Muscle of arm (tissue), 12 donors: ENCODE measurements around the gene CASP1. TPM values are rescaled to one million over a fixed set of nuclear protein-coding genes. Genes with fewer than 3 reads are reported as not detected.
"Not testable (repeated sequence)": the region's sequence is repeated elsewhere in the genome, so short reads cannot be mapped to it uniquely, and the experiment has no call there.

ENCODE experiments used
- DNase-seq: peaks from one replicate; pipeline ENCODE4 v3.0.0-alpha.2; 2013
- polyA plus RNA-seq, 12 donors: library from polyadenylated mRNA; unstranded; fragments of 120-200 nt; gene quantifications; one replicate each; pipeline ENCODE4 v1.2.1, GENCODE V29; 2013; ENCODE audit not compliant: insufficient read length in 12 of 12

Gene CASP1
- polyA plus RNA-seq, 12 donors = 6.7 to 35.4 (median 8.3) TPM; not detected in 2

DNA sequence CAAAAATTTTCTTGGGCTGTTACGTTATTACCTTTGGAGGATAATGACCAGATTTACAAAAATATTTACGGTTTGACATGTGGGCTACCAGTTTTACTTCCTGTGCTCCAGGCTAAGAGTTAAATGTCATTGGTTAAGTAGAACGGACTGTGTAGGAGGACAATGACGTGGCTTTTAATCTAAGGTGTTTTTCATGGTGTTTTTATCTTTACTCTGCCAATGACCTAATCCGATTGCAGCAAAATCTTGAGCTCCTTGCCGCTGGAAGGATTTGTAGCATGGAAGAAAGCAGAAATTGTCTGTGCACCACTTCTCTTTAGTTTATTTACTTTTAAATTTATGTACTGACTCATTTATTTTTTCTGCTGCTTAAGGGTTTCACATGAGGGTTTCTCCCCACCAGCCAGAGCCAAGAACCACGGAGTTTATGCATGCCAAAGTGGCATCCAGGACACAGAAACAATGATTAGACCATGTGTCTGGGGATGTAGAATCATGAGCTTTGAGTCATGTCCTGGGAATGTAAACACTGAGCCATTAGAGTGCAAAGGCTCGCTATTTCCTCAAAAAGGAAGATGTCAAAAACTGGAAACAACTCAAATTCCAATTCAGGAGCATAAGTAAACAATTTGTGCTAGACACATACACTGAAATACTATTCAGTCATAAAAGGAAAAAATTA lies 12.1 kb upstream of the CASP1 start:
- DNase-seq = peak; percentile 46

- DNase-seq = no peak
These were observed 10.8 kb upstream of the CASP1 start for GRCh38 chr11:105045676-105046296.

GRCh38 chr11:105044557-105045524 lies 9.9 kb upstream of the CASP1 start, which contains the start of gene CARD16:
Gene CARD16 (minus strand): TSS chr11:105045335. CDS start chr11:105045297, 38 bp downstream.
- peak; percentile 63 for DNase-seq

DNA sequence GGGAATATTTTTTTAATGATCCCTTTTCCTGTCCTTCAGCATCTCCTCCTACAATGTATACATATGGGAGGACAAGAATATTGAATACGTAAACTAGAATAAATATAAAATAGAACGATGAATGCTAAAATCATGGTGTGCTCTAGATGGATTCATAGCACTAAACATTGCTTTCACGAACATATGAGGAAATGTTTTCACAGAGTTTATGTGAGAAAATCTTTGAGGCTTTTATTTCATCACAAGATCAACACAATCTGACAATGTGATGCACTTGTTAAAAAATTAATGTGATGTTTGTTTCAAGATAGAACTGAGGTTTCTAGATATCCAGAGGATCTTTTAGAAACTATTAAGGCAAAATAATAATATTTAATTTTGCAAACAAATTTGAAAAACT lies 7.2 kb upstream of the CASP1 start:
- no peak for DNase-seq

DNA sequence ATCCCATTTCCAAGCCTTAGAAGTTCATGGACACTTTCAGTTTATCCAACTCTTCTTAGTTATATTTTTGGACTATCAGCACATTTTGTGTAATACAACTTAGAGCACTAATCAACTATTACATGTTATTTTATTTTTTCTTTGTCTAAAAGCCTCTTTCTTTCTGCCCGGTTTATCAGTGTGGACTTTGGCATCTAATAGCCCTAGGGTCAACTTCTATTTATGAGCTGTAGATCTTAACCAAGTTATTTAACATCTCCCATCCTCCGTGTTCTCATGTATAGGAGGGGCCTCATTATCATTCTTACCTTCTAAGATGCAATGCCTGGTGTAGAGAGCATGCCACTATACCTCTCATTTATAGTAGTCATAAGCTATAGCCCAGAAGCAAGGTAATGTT lies 5.8 kb upstream of the CASP1 start:
- DNase-seq = no peak

DNA sequence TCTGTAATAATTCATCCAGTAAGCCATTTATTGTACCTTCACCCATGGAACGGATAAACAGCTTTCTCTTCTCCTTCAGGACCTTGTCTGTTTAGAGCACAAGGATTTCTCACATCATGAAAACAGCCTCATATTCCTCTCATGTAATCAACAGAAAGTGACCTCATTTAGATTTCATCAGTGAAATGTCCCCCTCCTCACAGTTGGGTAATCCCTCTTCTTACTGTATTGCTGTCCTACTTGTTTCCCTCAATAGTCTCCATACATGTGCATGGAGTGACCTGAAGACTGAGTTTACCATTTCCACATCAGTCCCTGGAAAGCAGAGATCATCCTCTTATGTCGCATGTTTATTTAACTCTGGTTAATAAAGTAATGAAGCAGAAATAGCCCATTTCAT lies 556 bp downstream of the CASP1 start:
- DNase-seq = not testable (repeated sequence)

- DNase-seq = no peak
These were observed 1.2 kb downstream of the CASP1 start for GRCh38 chr11:105033781-105034180.

DNA sequence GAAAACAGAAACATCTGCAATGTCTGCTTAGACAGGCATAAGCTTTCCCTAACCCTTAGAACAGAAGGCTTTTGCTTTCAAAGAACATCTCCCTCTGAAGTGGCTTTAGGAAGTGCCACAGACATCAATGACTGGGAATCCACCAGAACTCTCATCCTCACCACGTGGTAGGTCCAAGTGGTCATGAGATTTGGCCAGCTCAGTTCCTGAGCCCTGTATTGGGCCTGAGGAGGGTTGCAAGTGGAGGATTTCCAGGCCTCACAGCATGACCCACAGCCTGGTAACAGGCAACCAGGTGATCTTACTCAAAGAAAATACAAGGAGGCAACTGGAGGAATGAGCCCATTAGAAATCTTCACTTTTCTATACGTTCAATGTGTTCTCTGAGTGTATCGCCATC lies 1.6 kb downstream of the CASP1 start:
- no peak for DNase-seq

- no peak for DNase-seq
These were observed 2.4 kb downstream of the CASP1 start for GRCh38 chr11:105032495-105032894.

DNA sequence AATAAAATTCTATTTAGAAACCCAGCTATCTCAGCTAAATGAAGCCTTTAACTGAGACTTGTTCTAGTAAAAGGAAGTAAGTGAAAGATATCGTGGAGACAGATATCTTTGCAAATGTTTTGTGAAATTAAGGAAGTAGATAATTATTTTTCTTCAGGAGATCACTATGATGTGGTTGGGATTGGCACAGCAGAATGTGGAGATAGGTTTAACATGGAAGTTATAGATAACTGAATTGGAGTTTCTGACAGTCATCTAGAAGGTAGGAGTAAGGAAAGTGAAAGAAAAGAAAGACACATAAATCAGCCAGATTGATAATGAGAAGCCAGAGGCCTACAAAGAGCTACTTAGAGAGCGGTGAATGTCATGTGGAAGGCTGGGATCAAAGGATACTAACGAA lies 7.3 kb downstream of the CASP1 start:
- no peak for DNase-seq

DNA sequence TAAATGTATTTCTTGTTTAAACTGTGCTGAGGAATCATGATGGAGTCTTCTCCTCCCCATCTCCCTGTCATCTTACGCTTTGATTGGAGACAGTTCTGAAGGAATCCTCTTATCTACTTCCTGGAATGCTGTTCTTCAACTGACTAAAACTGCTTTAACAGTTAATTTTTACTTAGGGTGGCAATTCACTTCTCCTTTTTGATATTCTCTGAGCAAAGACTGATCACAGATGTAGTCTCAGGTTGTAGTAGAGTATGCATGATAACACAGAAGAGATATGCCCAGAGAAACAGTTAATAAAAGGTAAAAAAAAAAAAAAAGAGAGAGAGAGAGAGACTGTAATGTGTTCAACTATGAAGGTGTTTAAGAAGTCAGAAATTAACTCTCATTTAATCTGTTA lies 10.6 kb downstream of the CASP1 start:
- DNase-seq = no peak

DNA sequence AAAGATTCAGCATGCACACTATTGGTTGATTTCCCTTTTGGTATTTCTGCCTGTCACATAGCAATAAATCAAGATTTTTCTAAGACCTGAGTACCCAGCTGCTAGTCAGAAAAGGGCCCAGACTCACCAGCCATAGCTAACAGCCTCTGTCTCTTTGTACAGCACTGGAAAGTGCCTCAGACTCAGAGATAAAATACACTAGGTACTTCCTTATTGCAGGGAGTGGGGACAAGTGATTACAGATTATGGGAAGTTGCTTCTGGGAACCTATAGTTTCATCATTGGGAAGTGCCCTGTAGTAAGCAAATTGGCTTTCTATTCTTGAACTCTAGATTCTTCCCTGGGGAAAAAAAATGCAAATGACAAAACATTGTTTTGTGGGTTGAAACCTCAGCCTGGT lies 11.9 kb downstream of the CASP1 start, which contains the start of gene CASP5:
Gene CASP5, minus strand, starts transcription at position 166 of the 400 bp plus-strand sequence. Its CDS starts 32 bp downstream, at position 134.
- DNase-seq = no peak

DNA sequence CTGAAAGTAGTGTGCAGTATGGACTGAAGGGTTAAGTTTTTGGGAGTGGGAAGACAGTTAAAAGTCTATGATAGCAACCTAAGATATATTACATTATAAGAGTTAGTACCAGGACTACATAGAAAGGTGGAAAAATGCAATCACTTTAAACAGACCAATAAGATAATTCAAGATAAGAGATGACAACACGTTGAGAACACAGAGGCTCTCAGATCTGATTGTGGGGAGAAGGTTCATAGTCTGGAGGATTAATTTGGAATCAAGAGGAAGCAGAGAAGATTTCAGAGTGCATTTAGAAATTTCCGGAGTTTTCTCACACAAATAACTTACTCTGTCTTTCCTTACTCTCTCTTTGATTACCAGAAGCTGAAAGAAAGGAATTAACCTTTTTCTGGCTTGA lies 12.4 kb downstream of the CASP1 start:
- DNase-seq = no peak

DNA sequence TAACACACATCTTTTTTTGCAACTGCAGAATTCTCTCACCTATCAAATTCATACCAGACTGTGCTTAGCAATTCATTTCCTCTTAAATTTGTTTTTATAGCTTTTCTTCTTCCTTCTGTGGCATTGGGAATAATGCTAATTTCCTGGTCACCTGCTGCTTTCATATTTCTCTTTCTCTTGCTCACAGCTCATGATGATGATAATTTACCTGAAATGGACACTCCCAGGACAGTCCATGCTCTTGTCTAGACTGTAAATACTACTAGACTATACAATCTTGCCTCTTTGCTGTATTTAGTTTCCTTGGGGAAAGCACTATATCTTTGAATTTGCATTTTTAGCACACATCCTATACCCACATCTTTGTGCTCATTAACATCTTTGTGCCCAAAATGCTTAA lies 27.5 kb downstream of the CASP1 start:
- DNase-seq = no peak

DNA sequence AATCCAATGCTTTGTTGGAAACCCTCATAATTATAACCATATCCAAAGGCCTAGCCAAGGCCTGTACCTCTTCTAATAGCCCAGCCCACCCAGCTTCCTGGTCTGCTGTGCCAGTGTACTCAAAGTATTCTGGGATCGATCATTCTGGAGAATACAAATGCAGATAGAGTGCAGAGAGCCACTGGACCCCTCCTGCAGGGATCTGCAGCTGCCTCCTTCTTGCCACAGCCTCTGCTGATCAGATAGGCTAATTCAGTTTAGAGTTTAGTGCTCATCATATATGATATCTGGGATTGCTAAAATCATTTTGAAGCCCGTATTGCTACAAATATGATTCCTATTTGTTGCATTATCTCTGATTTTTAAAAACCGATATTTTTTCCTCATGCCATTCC lies 29.5 kb downstream of the CASP1 start:
- DNase-seq = no peak

DNA sequence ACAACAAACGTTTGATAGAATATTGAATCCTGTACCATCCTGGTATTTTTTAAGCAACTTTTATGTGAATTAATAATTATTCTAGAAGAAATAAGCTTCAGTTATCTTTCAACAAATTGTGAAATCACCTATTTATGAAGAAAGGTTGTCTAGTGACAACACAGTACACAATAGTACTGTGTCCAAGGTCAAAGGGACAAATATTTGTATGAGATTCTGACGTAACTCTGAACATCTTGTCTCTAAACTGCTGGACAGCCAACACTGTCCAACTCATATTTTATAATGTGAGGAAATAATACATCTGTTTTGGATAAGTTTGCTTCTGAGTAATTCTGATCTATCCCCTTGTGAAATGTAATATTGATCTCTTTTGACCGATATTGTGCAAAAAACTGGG lies 30.9 kb downstream of the CASP1 start:
- peak; percentile 17 for DNase-seq

- DNase-seq = no peak
These were observed 31.8 kb downstream of the CASP1 start for GRCh38 chr11:105003151-105003550.

DNA sequence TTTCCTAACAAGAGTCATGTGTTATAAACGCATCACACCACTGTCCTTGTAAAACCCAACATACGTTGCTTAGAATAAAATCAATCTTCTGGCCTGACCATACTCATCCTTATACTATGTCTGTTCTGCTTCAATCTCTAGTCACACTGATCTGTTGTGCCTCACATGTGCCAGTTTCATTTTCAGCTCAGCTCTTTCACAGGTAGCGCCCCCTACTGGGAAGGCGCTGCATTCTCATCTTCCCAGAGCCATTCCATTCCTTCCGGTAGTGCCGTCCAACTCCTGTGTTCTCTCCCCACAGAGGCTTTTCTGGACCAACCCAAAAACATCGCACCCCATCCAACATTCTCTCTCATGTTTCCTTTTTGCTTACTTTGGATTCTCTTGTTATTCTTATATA lies 34.1 kb downstream of the CASP1 start:
- no peak for DNase-seq

GRCh38 chr11:105000167-105000566 lies 34.8 kb downstream of the CASP1 start:
- no peak for DNase-seq

DNA sequence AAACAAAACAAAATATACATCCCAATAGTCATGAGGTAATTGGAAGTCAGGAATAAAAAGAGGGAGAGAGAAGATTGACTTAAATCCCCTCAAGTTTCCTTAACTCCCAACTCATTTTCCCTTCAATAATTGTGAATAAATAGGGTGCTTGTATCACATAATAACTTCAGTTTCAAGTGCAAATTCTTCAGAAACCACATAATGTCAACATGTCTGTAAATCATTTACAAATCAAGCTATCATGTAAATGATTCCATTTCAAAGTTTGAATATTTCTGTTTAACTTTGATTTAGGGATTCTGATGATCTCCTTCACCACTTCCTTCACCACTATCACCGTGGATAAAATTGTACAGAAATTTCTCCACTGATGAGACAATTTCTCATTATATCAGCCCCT lies 35.2 kb downstream of the CASP1 start:
- no peak for DNase-seq

DNA sequence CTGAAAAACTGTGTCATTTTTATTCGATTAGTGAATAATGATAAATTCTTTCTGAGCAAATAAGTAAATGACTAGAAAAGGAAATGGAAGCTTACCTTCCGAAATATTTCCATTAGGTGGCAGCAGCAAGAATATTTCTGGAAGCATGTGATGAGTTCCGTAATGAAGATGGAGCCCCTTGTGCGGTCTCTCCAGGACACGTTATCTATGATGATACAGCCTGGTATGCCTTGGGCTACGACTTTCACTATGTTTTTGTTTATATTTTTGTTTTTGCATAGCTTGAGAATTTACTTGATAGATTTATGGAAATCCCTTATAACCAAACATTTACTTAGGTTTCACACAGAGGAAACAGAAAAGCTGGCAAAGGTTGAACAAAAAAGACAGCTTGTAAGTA lies 37.7 kb downstream of the CASP1 start:
- no peak for DNase-seq

DNA sequence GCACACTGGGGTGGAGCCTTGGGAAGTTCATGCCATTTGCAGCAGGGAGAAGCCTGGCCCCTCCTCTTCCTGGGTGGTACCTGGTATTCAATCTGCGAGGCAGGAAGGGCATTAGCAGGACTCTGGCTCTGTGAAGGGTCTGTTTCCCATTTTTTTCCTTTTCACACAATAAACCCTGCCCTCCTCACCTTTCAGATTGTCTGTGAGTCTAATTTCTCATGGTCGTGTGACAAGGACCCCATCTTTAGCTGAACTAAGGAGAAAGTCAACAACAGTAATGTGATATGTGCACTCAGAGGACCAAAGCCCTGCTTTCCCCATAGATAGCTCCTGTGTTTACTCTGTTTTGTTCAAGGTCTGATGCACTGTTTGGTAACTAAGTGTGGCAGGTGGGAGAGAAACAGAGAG lies 39.9 kb downstream of the CASP1 start:
- DNase-seq = no peak
